ENCODE data around the gene CPNE5.

DNA sequence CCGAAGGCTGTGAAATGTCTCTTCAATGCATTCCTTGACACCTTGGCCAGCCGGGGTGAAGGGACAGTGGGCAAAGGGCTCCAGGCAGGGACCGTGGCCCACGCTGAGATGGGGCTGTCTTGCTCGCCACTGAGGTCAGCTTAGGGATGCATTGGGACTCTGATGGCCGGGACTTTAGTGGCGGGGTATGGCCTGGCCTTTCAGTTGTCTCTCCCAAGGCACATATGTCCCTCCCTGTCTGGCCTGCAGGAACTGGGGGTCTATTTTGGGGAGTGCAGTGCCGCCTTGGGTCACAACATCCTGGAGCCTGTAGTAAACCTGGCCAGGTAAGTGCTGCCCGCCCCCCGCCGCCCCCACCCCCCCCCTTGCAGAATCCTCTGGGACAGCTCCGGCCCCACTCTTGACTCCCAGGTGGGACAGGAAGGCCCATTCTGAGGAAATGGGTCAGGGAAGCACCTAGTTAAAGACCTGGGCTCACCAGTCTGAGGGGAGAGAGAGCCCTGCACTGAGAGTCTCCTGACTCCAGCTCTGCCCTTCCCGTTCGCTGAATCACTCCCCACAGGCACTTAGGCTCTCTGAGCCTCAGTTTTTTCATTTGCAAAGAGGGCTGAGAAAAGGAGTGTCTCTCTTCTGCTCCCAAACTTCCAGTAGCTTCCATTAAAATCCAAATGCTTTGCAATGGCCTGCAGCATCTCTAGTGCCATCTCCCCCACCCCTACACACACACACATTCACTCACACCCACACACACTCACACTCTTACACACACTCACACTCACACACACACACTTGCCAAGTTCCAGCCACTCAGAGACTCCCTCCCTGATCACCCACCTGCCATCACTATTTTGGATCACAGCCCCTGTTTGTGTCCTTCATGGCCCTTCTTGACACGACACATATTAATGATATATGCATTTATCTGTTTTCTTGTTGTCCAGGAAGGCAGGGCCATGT lies 108.5 kb downstream of the CPNE5 start:
- TF ChIP-seq, protein P1, sequence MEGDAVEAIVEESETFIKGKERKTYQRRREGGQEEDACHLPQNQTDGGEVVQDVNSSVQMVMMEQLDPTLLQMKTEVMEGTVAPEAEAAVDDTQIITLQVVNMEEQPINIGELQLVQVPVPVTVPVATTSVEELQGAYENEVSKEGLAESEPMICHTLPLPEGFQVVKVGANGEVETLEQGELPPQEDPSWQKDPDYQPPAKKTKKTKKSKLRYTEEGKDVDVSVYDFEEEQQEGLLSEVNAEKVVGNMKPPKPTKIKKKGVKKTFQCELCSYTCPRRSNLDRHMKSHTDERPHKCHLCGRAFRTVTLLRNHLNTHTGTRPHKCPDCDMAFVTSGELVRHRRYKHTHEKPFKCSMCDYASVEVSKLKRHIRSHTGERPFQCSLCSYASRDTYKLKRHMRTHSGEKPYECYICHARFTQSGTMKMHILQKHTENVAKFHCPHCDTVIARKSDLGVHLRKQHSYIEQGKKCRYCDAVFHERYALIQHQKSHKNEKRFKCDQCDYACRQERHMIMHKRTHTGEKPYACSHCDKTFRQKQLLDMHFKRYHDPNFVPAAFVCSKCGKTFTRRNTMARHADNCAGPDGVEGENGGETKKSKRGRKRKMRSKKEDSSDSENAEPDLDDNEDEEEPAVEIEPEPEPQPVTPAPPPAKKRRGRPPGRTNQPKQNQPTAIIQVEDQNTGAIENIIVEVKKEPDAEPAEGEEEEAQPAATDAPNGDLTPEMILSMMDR (IDR thresholded peaks at IDR 0.05) = no peak
- TF ChIP-seq POLR2A (IDR thresholded peaks at IDR 0.05) = no peak

Measured in prostate gland (tissue), 2 donors.